ENCODE data around the gene LRP2.

DNA sequence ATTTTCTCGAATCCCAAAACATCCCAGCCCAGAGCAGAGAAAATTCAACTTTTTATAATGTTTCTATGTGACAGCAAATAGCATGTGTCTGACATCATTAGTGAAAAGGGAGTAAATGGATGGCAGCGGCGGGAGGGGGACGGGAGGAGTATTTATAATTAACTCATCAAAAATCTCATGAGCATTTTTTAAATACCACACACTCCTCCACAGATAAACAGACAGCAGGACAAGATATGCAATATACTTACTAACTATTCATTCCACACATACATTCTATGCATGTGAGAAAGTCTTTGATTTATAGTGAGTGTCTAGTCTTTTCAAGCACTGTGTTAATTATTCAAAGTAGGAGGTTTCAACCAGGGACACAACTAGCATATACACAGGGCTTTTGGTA lies 107.6 kb downstream of the LRP2 start:
- TF ChIP-seq EP300 (IDR thresholded peaks at IDR 0.05) (no peak), POLR2A (IDR thresholded peaks at IDR 0.05) (no peak)
- TF ChIP-seq, protein P1, sequence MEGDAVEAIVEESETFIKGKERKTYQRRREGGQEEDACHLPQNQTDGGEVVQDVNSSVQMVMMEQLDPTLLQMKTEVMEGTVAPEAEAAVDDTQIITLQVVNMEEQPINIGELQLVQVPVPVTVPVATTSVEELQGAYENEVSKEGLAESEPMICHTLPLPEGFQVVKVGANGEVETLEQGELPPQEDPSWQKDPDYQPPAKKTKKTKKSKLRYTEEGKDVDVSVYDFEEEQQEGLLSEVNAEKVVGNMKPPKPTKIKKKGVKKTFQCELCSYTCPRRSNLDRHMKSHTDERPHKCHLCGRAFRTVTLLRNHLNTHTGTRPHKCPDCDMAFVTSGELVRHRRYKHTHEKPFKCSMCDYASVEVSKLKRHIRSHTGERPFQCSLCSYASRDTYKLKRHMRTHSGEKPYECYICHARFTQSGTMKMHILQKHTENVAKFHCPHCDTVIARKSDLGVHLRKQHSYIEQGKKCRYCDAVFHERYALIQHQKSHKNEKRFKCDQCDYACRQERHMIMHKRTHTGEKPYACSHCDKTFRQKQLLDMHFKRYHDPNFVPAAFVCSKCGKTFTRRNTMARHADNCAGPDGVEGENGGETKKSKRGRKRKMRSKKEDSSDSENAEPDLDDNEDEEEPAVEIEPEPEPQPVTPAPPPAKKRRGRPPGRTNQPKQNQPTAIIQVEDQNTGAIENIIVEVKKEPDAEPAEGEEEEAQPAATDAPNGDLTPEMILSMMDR (IDR thresholded peaks at IDR 0.05), result no peak
